GM21786 (cell line): ENCODE data around the gene ODF2.
"Not testable (repeated sequence)": the region's sequence is repeated elsewhere in the genome, so short reads cannot be mapped to it uniquely, and the experiment has no call there.

Experiments used
- ATAC-seq: cut with Tn5 transposase; IDR thresholded peaks from one replicate; pipeline ENCODE4 v1.9.1; 2021; ENCODE audit not compliant: unreplicated experiment

The ODF2 gene

GRCh38 chr9:128423356-128423755 is 32.5 kb upstream of the ODF2 start:
- not testable (repeated sequence) for ATAC-seq

GRCh38 chr9:128424268-128424780 is 31.5 kb upstream of the ODF2 start:
- ATAC-seq, result no peak

GRCh38 chr9:128428644-128429512 is 26.9 kb upstream of the ODF2 start:
- no peak for ATAC-seq

- ATAC-seq, result no peak
Observed at GRCh38 chr9:128429513-128430086, 26.2 kb upstream of the ODF2 start.

- ATAC-seq, result no peak
Observed at GRCh38 chr9:128431207-128431606, 24.6 kb upstream of the ODF2 start.

- no peak for ATAC-seq
Observed at GRCh38 chr9:128434340-128434739, 21.5 kb upstream of the ODF2 start.

GRCh38 chr9:128435611-128436010 is 20.2 kb upstream of the ODF2 start:
- ATAC-seq, result no peak

- no peak for ATAC-seq
Observed at GRCh38 chr9:128438343-128439109, 17.3 kb upstream of the ODF2 start.

GRCh38 chr9:128439273-128439672 is 16.5 kb upstream of the ODF2 start:
- no peak for ATAC-seq

GRCh38 chr9:128442150-128442549 is 13.7 kb upstream of the ODF2 start:
- ATAC-seq, result no peak

GRCh38 chr9:128446505-128446904 is 9.3 kb upstream of the ODF2 start:
- ATAC-seq, result not testable (repeated sequence)

- no peak for ATAC-seq
Observed at GRCh38 chr9:128448746-128449145, 7.1 kb upstream of the ODF2 start.

GRCh38 chr9:128454991-128455390 is 815 bp upstream of the ODF2 start:
- ATAC-seq, result no peak

GRCh38 chr9:128456613-128457061 is 831 bp downstream of the ODF2 start:
- ATAC-seq, result peak; percentile 58

GRCh38 chr9:128457207-128457606 is 1.4 kb downstream of the ODF2 start:
- no peak for ATAC-seq

- ATAC-seq, result no peak
Observed at GRCh38 chr9:128459011-128459410, 3.2 kb downstream of the ODF2 start.

- ATAC-seq, result no peak
Observed at GRCh38 chr9:128469070-128469469, 13.3 kb downstream of the ODF2 start.

- no peak for ATAC-seq
Observed at GRCh38 chr9:128470560-128470959, 14.8 kb downstream of the ODF2 start.

- ATAC-seq, result no peak
Observed at GRCh38 chr9:128473104-128473503, 17.3 kb downstream of the ODF2 start.

GRCh38 chr9:128475867-128476266 is 20.1 kb downstream of the ODF2 start:
- no peak for ATAC-seq

- no peak for ATAC-seq
Observed at GRCh38 chr9:128479262-128479661, 23.5 kb downstream of the ODF2 start.
